Measurements from ENCODE around the gene PIEZO2. TPM values are rescaled to one million over a fixed set of nuclear protein-coding genes. Genes with fewer than 3 reads are reported as not detected.

PIEZO2 gene
- total RNA-seq, 1 donor from 2014 or later = 3.9 TPM

- DNase-seq (ENCODE audit: low spot score) = no peak
Measured at GRCh38 chr18:11113046-11113548, 36.3 kb downstream of the PIEZO2 start.

- no peak for DNase-seq (ENCODE audit: low spot score)
Measured at GRCh38 chr18:11112286-11112685, 37.1 kb downstream of the PIEZO2 start.

DNA sequence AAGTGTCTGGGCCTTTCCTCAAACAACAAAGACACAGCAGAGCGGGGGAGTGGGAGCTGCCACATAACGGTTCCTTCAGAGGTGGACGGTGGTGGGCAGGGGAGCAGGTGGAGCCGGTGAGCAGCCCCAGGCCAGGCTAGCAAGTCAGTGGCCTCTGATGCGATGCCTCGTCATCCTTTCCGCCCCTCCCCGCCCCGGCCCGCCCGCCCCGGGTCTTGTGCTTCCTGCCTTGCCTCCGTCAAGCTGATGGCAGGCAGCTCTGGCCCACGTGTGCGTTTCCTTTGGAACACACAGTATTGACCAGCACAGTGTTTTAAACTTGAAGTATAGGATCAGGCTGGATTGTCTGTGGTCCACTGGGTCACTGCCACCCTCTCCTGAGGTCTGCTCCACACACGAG lies 38.9 kb downstream of the PIEZO2 start:
- DNase-seq (ENCODE audit: low spot score) = no peak

GRCh38 chr18:11108947-11109346 lies 40.4 kb downstream of the PIEZO2 start:
- no peak for DNase-seq (ENCODE audit: low spot score)

GRCh38 chr18:11106894-11107293 lies 42.5 kb downstream of the PIEZO2 start:
- no peak for DNase-seq (ENCODE audit: low spot score)

GRCh38 chr18:11105463-11105862 lies 43.9 kb downstream of the PIEZO2 start:
- DNase-seq (ENCODE audit: low spot score) = no peak

GRCh38 chr18:11104307-11104706 lies 45.1 kb downstream of the PIEZO2 start:
- DNase-seq (ENCODE audit: low spot score) = no peak

DNA sequence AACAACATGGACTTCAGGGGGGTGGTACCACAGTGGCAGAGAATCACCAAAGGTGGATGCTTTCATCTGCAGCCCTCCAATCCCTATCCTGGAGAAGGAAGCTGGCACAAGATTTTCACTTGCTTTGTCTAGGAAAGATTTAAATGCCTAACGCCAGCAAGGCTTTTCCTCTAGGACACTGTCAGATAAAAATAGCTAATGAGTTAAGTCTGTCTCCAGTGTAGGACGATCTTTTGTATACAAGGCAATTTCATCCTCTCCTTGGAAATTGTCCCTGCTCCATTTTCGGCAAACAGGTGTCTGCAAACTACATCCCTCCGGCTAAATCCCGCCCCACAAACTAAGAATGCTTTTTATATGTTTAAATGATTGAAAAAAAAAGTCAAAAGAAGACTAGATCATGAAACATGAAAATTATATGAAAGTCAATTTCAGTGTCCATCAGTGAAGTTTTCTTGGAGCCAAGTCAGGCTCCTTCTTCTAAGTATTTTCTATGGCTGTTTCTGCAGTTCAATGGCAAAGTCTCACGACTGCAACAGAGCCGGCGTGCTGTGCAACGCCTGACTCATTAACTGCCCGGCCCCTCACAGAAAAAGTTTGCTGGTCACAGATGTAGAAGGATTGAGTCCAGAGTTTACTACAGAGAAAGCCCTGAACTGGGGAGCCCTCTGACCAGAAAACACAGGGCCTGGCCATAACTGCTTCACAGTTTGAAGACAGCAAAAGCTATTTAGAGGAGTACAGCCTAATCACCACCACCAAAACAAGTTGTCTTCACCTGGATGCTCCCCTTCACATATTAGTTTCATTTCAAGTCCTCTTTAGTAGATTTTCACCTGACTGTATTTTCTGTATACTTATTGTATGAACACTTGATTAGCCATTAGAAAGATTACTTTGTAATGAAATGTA lies 52.3 kb downstream of the PIEZO2 start:
- no peak for DNase-seq (ENCODE audit: low spot score)

DNA sequence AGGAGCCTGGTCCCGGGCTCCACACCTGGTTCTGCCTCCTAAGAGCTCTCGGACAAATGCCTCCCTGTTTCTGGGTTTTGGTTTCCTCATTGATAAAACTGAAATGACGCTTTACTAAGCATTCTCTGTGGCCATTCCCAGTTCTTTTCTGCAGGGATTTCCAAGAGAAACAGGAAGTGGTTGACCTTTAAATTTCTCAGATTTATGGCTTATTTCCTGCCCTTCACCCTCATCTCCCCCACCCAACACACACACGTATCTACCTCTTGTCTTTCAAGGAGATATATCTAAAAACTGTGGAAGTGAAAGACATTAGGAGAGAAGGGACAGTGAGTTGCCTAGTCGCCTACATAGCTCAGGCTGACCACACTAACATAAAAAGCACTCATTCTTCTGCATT lies 53.0 kb downstream of the PIEZO2 start:
- no peak for DNase-seq (ENCODE audit: low spot score)

DNA sequence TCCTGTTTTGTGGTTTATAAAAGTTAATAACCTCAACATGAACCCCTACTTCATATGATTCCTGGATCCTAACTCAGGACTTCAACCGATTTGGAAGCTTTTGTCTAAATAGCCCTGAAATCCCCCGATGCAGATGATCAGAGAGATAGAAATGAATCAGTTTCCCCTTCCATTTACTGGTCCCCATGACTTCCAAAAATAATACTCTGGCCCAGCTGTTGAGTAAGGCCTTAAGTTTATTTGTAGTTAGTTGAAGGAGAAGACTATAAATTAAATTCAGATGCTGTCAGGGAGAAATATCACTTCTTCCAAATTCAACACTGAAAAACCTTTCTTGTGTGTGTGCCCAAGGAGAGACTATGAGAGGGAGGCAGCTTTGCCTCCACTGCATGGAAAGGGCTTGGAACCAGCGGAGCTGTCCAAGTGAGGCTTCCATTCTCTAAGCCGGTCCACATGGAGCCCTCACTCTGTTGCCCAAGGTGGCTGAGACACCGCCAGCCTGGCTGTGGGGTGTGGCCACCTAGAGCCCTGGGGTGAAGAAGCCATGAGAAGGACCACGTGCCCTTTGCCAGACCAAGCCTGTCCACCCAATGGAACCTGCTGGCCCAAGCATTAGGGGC lies 53.6 kb downstream of the PIEZO2 start:
- no peak for DNase-seq (ENCODE audit: low spot score)

DNA sequence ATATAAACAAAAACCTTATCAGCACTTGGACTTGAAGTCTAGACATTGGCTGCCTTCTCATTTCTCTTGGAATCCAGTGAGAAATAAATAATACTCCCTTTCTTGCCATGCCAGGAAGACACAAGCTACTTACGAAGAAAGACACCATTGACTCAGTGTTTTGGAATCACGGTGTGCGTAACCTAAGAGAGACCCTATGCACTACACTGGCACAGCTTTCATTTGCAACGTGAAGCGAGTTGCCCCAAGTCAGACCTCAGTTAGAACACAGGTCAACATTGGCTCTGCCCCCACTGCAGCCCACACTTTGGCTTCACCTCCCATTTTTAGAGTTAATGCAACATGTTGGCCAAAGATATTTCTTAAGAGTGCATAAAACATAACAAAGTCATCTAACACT lies 54.2 kb downstream of the PIEZO2 start:
- DNase-seq (ENCODE audit: low spot score) = no peak

DNA sequence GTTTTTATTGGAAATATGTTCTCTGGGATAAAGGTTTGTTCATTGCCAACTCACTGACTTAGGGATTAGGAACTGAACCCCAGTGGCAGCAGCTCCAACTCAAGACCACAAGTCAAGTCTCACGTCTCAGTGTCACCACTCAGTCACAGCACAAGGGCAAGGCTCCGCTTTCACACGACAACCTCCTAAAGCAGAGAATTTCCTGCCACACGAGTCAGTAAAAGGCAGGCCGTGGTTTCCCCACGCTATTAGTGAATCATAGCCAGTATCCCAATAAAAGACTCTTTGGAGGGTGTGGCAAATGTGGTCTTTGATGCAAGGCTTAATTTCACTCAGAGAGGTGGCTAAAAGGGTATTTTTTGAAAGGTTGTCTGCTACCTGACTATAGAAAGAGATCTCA lies 57.6 kb downstream of the PIEZO2 start:
- DNase-seq (ENCODE audit: low spot score) = no peak

DNA sequence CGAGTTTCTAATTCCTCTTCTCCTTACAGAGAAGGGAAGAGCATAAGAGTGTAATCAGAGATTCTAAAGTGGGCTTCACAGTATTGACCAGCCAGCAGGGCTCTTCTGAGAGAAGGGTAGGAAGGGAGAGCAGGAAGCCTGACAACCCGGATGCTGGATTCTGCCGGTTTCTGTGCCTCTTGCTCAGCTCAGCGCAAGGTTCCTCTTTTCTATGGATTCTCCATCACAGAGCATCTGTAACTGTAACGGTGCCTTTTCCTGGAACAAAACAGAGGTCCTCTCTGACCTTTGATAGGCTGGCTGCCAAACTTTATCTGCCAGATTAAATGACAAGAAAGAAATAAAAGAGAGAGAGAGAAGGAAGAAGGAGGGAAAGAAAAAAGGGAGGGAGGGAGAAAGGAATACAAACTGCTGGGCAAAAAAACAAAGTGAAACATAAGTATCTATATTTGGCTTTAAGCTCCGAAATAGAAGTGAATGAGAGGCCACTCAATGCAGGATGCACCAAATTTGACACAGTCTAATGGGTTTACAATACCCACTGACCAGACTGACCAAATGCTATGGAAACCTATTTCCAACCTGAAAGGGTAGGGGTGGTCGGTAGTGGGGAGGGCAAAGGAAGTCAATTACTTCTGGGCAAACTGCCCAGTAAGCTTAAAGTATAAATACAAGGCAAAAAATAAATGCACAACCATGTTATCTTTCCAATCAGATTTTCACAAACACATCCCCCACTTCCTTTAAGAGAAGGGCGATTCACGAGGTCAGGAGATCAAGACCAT lies 59.2 kb downstream of the PIEZO2 start:
- no peak for DNase-seq (ENCODE audit: low spot score)

DNA sequence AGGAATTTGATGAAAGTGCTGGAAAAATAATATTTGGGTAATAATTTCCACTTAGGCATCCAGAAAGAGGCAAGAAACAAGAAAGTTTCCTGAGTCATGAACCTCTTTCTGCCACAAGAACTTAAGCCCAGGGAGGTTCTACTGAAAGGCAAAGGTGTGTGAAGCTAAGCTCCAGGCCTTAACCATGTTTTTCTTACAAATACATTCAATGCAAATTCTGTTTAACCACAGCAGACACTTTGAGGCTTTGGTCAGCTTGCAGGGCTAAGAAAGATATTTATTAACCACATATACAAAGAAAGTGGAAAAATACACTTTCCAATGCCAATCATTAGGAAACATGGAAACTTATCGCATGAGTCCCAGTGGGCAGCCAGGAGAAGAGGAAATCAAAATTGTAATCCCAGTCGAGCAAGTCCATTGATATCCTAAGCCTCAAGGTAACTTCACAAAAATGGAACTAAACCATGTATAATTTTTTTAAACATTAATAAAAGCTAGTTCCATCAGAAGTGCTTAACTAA lies 68.3 kb downstream of the PIEZO2 start:
- no peak for DNase-seq (ENCODE audit: low spot score)

GRCh38 chr18:11078491-11078890 lies 70.9 kb downstream of the PIEZO2 start:
- DNase-seq (ENCODE audit: low spot score) = no peak

DNA sequence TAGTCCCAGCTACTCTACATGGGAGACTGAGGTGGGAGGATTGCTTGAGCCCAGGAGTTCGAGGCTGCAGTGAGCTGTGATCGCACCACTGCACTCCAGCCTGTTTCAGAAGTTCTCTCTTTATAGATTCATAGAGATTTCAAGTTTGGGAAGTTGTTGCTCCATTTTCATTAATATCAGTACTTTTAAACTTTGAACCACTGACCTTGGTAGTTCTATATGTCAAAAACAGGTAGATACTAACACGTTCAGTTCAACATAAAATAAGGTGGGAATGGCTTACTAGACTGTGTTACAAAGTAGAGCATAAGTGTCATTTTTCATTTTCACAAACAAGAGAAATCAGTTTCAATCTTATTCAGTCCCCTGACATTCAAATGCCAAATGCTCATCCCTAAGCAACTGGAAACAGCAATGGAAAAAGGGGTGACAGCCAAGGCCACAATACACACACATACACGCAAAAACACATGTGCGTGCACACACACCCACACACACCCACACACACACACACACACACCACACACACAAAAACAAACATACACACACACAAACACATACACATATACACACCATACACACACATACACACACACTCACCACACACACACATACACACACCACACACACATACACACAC lies 71.7 kb downstream of the PIEZO2 start:
- DNase-seq (ENCODE audit: low spot score) = no peak

- no peak for DNase-seq (ENCODE audit: low spot score)
Measured at GRCh38 chr18:11074889-11075288, 74.5 kb downstream of the PIEZO2 start.

DNA sequence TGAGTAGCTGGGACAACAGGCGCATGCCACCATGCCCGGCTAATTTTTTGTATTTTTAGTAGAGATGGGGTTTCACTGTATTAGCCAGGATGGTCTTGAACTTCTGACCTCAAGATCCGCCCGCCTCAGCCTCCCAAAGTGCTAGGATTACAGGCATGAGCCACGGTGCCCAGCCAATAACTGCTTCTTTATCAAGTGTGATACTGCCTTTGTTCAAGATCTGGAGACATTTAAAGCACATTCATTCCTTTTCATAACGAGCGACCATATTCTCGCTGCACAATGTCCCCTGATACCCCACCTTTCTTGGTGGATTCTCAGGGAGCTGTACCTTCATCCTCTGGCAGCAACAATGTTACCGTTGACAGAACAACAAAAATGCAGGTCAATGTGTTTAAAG lies 75.4 kb downstream of the PIEZO2 start:
- no peak for DNase-seq (ENCODE audit: low spot score)

DNA sequence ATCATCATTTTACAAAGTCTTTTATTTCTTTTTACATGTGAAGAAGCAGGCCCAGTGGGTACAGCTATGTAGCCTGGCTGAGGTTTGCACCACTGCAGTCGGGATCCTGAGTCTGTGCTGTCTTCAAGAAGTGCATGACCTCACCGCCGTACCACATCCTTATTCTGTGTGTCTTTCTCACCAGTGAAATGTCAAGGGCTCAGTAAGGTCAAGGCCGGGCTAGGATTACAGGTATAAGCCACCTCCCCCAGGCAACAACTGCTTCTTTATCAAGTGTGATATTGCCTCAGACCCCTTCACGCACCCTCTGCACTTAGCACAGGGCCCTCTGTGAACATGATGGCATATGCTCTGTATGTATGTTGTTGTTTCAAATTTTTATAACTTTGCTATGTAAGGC lies 76.7 kb downstream of the PIEZO2 start:
- DNase-seq (ENCODE audit: low spot score) = no peak

- DNase-seq (ENCODE audit: low spot score) = no peak
Measured at GRCh38 chr18:11071300-11071699, 78.1 kb downstream of the PIEZO2 start.

- DNase-seq (ENCODE audit: low spot score) = no peak
Measured at GRCh38 chr18:11070593-11070992, 78.8 kb downstream of the PIEZO2 start.

GRCh38 chr18:11066038-11066437 lies 83.3 kb downstream of the PIEZO2 start:
- DNase-seq (ENCODE audit: low spot score) = no peak
